Choroid plexus epithelial cell (primary cell): ENCODE results near the gene KIRREL3.

ENCODE experiments used
- DNase-seq: peaks from one replicate; pipeline ENCODE4 v3.0.0-alpha.2; 2010; ENCODE audit warnings: low read depth
- H3K4me3 ChIP-seq: 2 replicates; pipeline ENCODE4 v1.5.1; 2011; ENCODE audit warnings: low read depth, mild to moderate bottlenecking, control low read depth, low read length, moderate library complexity
- CTCF ChIP-seq: conservative IDR thresholded peaks from 2 replicates; pipeline ENCODE4 v1.5.1; 2011; ENCODE audit warnings: low read depth, mild to moderate bottlenecking, control low read depth, inconsistent platforms, low read length, moderate library complexity

Gene KIRREL3

GRCh38 chr11:127000291-127000968 is at the start of gene KIRREL3:
TSS of gene KIRREL3 (minus strand) at chr11:127000770.
- no peak within 1 kb of the TSS for H3K4me3 ChIP-seq
- TF ChIP-seq CTCF, result no peak
- no peak for DNase-seq

GRCh38 chr11:127050186-127050585 is 49.6 kb upstream of the KIRREL3 start:
- no peak overlapping the region for H3K4me3 ChIP-seq
- DNase-seq, result no peak
- no peak for TF ChIP-seq CTCF

- H3K4me3 ChIP-seq, result no peak overlapping the region
- no peak for DNase-seq
- no peak for TF ChIP-seq CTCF
Observed at GRCh38 chr11:127049486-127049885, 48.9 kb upstream of the KIRREL3 start.

- no peak for DNase-seq
Observed at GRCh38 chr11:127044535-127044934, 44.0 kb upstream of the KIRREL3 start.

GRCh38 chr11:127042445-127042844 is 41.9 kb upstream of the KIRREL3 start:
- TF ChIP-seq CTCF, result no peak
- no peak overlapping the region for H3K4me3 ChIP-seq
- no peak for DNase-seq

More at GRCh38 chr11:127044535-127044934, 44.0 kb upstream of the KIRREL3 start:
- no peak overlapping the region for H3K4me3 ChIP-seq
- no peak for TF ChIP-seq CTCF

- H3K4me3 ChIP-seq, result no peak overlapping the region
- no peak for TF ChIP-seq CTCF
- no peak for DNase-seq
Observed at GRCh38 chr11:127039591-127039990, 39.0 kb upstream of the KIRREL3 start.

- DNase-seq, result no peak
- no peak for TF ChIP-seq CTCF
- H3K4me3 ChIP-seq, result no peak overlapping the region
Observed at GRCh38 chr11:127037596-127037995, 37.0 kb upstream of the KIRREL3 start.
